GM12892 (cell line): ENCODE results near the gene ATP5MC3.

ENCODE experiments used
- POLR2AphosphoS5 ChIP-seq: IDR thresholded peaks from 2 replicates; pipeline ENCODE4 v1.6.1; 2011; ENCODE audit warnings: low read depth, low read length, control low read depth
- TAF1 ChIP-seq: IDR thresholded peaks from 2 replicates; pipeline ENCODE4 v1.6.1; 2011; ENCODE audit warnings: low read depth, mild to moderate bottlenecking, control low read depth, low read length, borderline replicate concordance

DNA sequence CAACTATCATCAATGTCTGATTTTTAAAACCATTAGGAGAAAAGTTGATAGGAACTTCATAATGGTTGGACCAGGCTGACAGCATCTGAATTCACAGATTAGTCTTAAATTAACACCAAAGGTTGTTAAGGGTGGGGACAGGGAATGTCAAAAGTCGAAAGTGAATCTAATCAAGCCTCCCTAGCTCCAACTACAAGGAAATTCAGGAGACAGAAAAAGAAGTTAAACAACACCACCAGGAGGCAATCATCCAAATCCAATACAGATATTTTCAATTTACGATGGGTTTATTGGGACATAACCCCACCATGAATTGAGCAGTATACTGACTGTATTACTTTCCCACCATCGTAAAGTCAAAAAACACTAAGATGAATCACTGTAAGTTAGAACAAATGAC is 46.3 kb downstream of the ATP5MC3 start:
- TF ChIP-seq POLR2AphosphoS5 = no peak
- no peak for TF ChIP-seq TAF1
